GM12878 (cell line): ENCODE data around the gene TREM1. TPM values are rescaled to one million over a fixed set of nuclear protein-coding genes. Genes with fewer than 3 reads are reported as not detected.

Experiments used
- ATAC-seq: fragments of 200-7000 bp; cut with Tn5 transposase; 3 replicates; pipeline ENCODE4 v1.9.1; 2020; ENCODE audit warnings: mild to moderate bottlenecking, moderate library complexity
- BruUV-seq: library from RNA; stranded (reverse); fragments of 400-500 nt; replicated peaks from 2 replicates; lab custom pipeline; 2021; lab: Mats Ljungman, UMichigan
- CTCF ChIA-PET: fragments of 300-600 bp; sonication (Branson Sonifier 250); formaldehyde crosslinking; extraction: SDS; loops from one replicate; lab custom pipeline; 2021; ENCODE audit warnings: inconsistent platforms; lab: Yijun Ruan, JAX
- POLR2A ChIA-PET: fragments of 350-600 bp; formaldehyde crosslinking; extraction: SDS; loops from one replicate; lab custom pipeline; 2021; ENCODE audit warnings: inconsistent platforms; lab: Charles Lee
- RAD21 ChIA-PET: fragments of 300-600 bp; sonication (Branson Sonifier 250); formaldehyde crosslinking; loops from one replicate; lab custom pipeline; 2023; ENCODE audit warnings: antibody characterized with exemption; ENCODE audit not compliant: unreplicated experiment; lab: Charles Lee
- SMC1A ChIA-PET: fragments of 300-600 bp; sonication (Branson Sonifier 250); formaldehyde crosslinking; loops from one replicate; lab custom pipeline; 2023; ENCODE audit not compliant: unreplicated experiment, uncharacterized antibody; lab: Charles Lee
- DNase-seq: peaks from one replicate; pipeline ENCODE4 v3.0.0-alpha.2; 2011; ENCODE audit warnings: low read depth, low spot score
- FAIRE-seq: peaks from 3 replicates; lab custom pipeline; 2011; peaks lifted over from hg19 to GRCh38; lab: Jason Lieb, UNC
- H2AFZ ChIP-seq: 2 replicates; pipeline ENCODE4 v1.6.0; 2011; ENCODE audit warnings: low read depth, low read length, control low read depth; ENCODE audit not compliant: control insufficient read depth
- H3K27ac ChIP-seq: 2 replicates; pipeline ENCODE4 v1.5.1; 2011; ENCODE audit warnings: control low read depth; ENCODE audit not compliant: control insufficient read depth, insufficient read depth
- H3K27me3 ChIP-seq, 2 experiments: replicated peaks in 1 of 2; 2 replicates each; pipeline versions ENCODE4 v1.6.0 to v1.6.1; 2011; ENCODE audit warnings: low read length in 1 of 2; ENCODE audit not compliant: control insufficient read depth in 2 of 2, insufficient read depth in 2 of 2
- H3K36me3 ChIP-seq, 2 experiments: 2 replicates each; pipeline ENCODE4 v1.5.1; 2011; ENCODE audit warnings: low read length in 1 of 2; ENCODE audit not compliant: control insufficient read depth in 2 of 2, insufficient read depth in 2 of 2
- H3K4me1 ChIP-seq: 2 replicates; pipeline ENCODE4 v1.6.1; 2011; ENCODE audit warnings: mild to moderate bottlenecking, low read length, moderate library complexity, mixed read lengths; ENCODE audit not compliant: control insufficient read depth, insufficient read depth
- H3K4me2 ChIP-seq: 2 replicates; pipeline ENCODE4 v1.6.0; 2011; ENCODE audit warnings: control low read depth; ENCODE audit not compliant: control insufficient read depth, insufficient read depth
- H3K4me3 ChIP-seq: fragments of 200-600 bp; sonication (generic); 2 replicates; pipeline ENCODE4 v1.5.1; 2016
- H3K79me2 ChIP-seq: 2 replicates; pipeline ENCODE4 v1.6.0; 2011; ENCODE audit warnings: low read length; ENCODE audit not compliant: control insufficient read depth, insufficient read depth
- H3K9ac ChIP-seq: 2 replicates; pipeline ENCODE4 v1.8.0; 2011; ENCODE audit warnings: low read length, control low read depth, mixed read lengths; ENCODE audit not compliant: control insufficient read depth, insufficient read depth
- H3K9me3 ChIP-seq: replicated peaks from 3 replicates; pipeline ENCODE4 v1.5.1; 2011; ENCODE audit warnings: mild to moderate bottlenecking, low read length; ENCODE audit not compliant: control insufficient read depth, insufficient read depth
- H4K20me1 ChIP-seq: 2 replicates; pipeline ENCODE4 v1.6.0; 2011; ENCODE audit not compliant: control insufficient read depth, insufficient read depth
- ATF7 ChIP-seq: fragments of 450-650 bp; IDR thresholded peaks from 2 replicates; pipeline ENCODE4 v1.6.1; 2016; ENCODE audit warnings: low read depth, mild to moderate bottlenecking
- BACH1 ChIP-seq: fragments of 450-650 bp; IDR thresholded peaks from 2 replicates; pipeline ENCODE4 v1.6.1; 2017; ENCODE audit warnings: mild to moderate bottlenecking, borderline replicate concordance
- BMI1 ChIP-seq: fragments of 450-650 bp; IDR thresholded peaks from 2 replicates; pipeline ENCODE4 v1.6.1; 2016; ENCODE audit warnings: mild to moderate bottlenecking, moderate library complexity, borderline replicate concordance
- FOXM1 ChIP-seq: IDR thresholded peaks from 2 replicates; pipeline ENCODE4 v1.6.1; 2012; ENCODE audit warnings: low read depth, mild to moderate bottlenecking, inconsistent platforms, low read length, moderate library complexity
- GABPA ChIP-seq: IDR thresholded peaks from 2 replicates; pipeline ENCODE4 v1.6.1; 2014; ENCODE audit warnings: antibody characterized with exemption, low read depth, mild to moderate bottlenecking, inconsistent platforms
- PAX8 ChIP-seq: fragments of 450-650 bp; IDR thresholded peaks from 2 replicates; pipeline ENCODE4 v1.6.1; 2017; ENCODE audit warnings: mild to moderate bottlenecking, moderate library complexity
- SMC3 ChIP-seq: IDR thresholded peaks from 2 replicates; pipeline ENCODE4 v1.6.1; 2011; ENCODE audit warnings: low read length, improper control_type of control experiment, borderline replicate concordance
- YBX1 ChIP-seq: fragments of 450-650 bp; IDR thresholded peaks from 2 replicates; pipeline ENCODE4 v1.6.1; 2016; ENCODE audit warnings: antibody characterized with exemption
- YY1 ChIP-seq: IDR thresholded peaks from 2 replicates; pipeline ENCODE4 v1.6.1; 2011; ENCODE audit warnings: low read depth, mild to moderate bottlenecking, low read length
- WGBS: methylation state at CpG from one replicate; pipeline ENCODE4 v1.1.6; 2016; ENCODE audit warnings: low lambda C conversion rate; ENCODE audit not compliant: insufficient replicate concordance, insufficient coverage; ENCODE audit errors: missing lambda C conversion rate; 5-methylcytosine and 5-hydroxymethylcytosine counted together
- in situ Hi-C: fragments of 300-500 bp; cut with MboI; formaldehyde crosslinking; loops from 9 replicates; pipeline ENCODE4 v1.14.3; 2018; ENCODE audit warnings: mixed read lengths
- intact Hi-C: fragments of 100-400 bp; cut with micrococcal nuclease; formaldehyde crosslinking; loops from one replicate; pipeline ENCODE4 v1.14.2; 2022; ENCODE audit not compliant: unreplicated experiment
- polyA plus RNA-seq, 11 experiments: library from polyadenylated mRNA; depleted of rRNA in 4 of 11; unstranded in 6 of 11; stranded (reverse) in 5 of 11; fragments of >200 nt; fragmentation: Nextera tagmentation in 4 of 11; fragmentation: Illumina TruSeq in 1 of 11; extraction: Ambion mirVana in 4 of 11; extraction: Trizol in 1 of 11; gene quantifications; 1 replicate in 1 of 11; 2 replicates in 10 of 11; pipeline versions ENCODE4 v1.2.1 to v1.2.3, GENCODE V29; 2011 to 2016; ENCODE audit warnings: inconsistent platforms in 2 of 11, missing spikeins in 2 of 11, low read depth in 1 of 11
- total RNA-seq, 4 experiments: library from RNA; depleted of rRNA in 3 of 4; stranded (reverse); fragments of >200 nt in 3 of 4; fragmentation: Illumina TruSeq in 1 of 4; extraction: Trizol in 1 of 4; gene quantifications; 2 replicates each; pipeline versions ENCODE4 v1.2.1 to v1.2.3, GENCODE V29; 2013 to 2021
- TF ChIP-seq, protein P1 (sequence below): fragments of 450-650 bp; IDR thresholded peaks from 2 replicates; pipeline ENCODE4 v1.6.1; 2017; ENCODE audit warnings: mild to moderate bottlenecking, moderate library complexity

The TREM1 gene
- total and polyA plus RNA-seq, 10 of the 15 experiments (the other 5 are each of a cell fraction or from before 2014, with no cell fraction given) = 0.09 to 2.6 (median 0.28) TPM; not detected in 2

GRCh38 chr6:41266541-41266940 lies 19.9 kb downstream of the TREM1 start:
- Histone ChIP-seq H3K79me2 (no peaks in the 10 kb centered on the region), H2AFZ (no peak overlapping the region), H3K4me3 (no peak overlapping the region), H3K9me3 (peaks cover 8% of the 10 kb centered on the region; the same call in 2 of the 3 replicates), H3K4me2 (no peak overlapping the region), H3K4me1 (no peaks in the 10 kb centered on the region), H3K27ac (no peak overlapping the region), H3K27me3 (no peaks in the 10 kb centered on the region), H4K20me1 (no peaks in the 10 kb centered on the region), H3K36me3 (no peaks in the 10 kb centered on the region), H3K9ac (no peak overlapping the region)
- intact Hi-C loops (no loop called here), in situ Hi-C loops (no loop called here)
- RAD21 ChIA-PET = no interaction called here
- SMC1A ChIA-PET = no interaction called here
- CTCF ChIA-PET = no interaction called here
- ATAC-seq (no peak), FAIRE-seq (no peak), DNase-seq (no peak)
- no peak for TF ChIP-seq ATF7
- POLR2A ChIA-PET = no interaction called here
- BruUV-seq = no TSS peak

DNA sequence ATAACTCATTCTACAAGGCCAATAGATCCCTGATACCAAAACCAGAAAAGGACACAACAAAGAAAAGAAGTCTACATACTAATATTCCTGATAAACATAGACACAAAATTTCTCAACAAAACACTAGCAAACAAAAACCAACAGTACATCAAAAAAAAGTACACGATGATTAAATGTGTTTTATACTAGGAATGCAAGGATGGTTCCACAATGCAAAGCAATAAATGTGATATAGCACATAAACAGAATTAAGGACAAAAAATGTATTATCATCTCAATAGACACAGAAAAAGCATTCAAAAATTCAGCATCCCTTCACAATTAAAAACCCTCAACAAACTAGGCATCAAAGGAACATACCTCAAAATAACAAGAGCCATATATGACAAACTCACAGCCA lies 23.2 kb downstream of the TREM1 start:
- DNase-seq (no peak), ATAC-seq (no peak), FAIRE-seq (no peak)
- ChIA-PET SMC1A (interaction anchor here (1.2 kb wide), 1 partner anchor 10 kb away, joined by 3 read pairs; no protein-coding TSS in a partner anchor), RAD21 (no interaction called here), POLR2A (no interaction called here), CTCF (interaction anchor here (1.4 kb wide), 1 partner anchor 56 kb away, joined by 3 read pairs; no protein-coding TSS in a partner anchor)
- Histone ChIP-seq H3K4me2 (no peak overlapping the region), H3K79me2 (no peaks in the 10 kb centered on the region), H4K20me1 (no peaks in the 10 kb centered on the region), H3K4me3 (no peak overlapping the region), H2AFZ (no peak overlapping the region), H3K27me3 (no peaks in the 10 kb centered on the region), H3K9me3 (peaks cover 12% of the 10 kb centered on the region; the same call in 2 of the 3 replicates), H3K9ac (no peak overlapping the region), H3K4me1 (no peaks in the 10 kb centered on the region), H3K27ac (no peak overlapping the region), H3K36me3 (no peaks in the 10 kb centered on the region)
- in situ Hi-C loops (no loop called here), intact Hi-C loops (no loop called here)
- BruUV-seq = no TSS peak
- WGBS = 90% methylated on average over 1 of the region's 1 CpG
- TF ChIP-seq BMI1 (no peak), PAX8 (no peak), FOXM1 (no peak), SMC3 (no peak), GABPA (no peak), BACH1 (no peak), YY1 (no peak), YBX1 (no peak)
- TF ChIP-seq, protein P1, sequence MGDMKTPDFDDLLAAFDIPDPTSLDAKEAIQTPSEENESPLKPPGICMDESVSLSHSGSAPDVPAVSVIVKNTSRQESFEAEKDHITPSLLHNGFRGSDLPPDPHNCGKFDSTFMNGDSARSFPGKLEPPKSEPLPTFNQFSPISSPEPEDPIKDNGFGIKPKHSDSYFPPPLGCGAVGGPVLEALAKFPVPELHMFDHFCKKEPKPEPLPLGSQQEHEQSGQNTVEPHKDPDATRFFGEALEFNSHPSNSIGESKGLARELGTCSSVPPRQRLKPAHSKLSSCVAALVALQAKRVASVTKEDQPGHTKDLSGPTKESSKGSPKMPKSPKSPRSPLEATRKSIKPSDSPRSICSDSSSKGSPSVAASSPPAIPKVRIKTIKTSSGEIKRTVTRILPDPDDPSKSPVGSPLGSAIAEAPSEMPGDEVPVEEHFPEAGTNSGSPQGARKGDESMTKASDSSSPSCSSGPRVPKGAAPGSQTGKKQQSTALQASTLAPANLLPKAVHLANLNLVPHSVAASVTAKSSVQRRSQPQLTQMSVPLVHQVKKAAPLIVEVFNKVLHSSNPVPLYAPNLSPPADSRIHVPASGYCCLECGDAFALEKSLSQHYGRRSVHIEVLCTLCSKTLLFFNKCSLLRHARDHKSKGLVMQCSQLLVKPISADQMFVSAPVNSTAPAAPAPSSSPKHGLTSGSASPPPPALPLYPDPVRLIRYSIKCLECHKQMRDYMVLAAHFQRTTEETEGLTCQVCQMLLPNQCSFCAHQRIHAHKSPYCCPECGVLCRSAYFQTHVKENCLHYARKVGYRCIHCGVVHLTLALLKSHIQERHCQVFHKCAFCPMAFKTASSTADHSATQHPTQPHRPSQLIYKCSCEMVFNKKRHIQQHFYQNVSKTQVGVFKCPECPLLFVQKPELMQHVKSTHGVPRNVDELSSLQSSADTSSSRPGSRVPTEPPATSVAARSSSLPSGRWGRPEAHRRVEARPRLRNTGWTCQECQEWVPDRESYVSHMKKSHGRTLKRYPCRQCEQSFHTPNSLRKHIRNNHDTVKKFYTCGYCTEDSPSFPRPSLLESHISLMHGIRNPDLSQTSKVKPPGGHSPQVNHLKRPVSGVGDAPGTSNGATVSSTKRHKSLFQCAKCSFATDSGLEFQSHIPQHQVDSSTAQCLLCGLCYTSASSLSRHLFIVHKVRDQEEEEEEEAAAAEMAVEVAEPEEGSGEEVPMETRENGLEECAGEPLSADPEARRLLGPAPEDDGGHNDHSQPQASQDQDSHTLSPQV = no peak
